CD8-positive, alpha-beta memory T cell (primary cell): ENCODE results near the gene TBC1D22B. TPM values are rescaled to one million over a fixed set of nuclear protein-coding genes. Genes with fewer than 3 reads are reported as not detected.
"Not testable (repeated sequence)": the region's sequence is repeated elsewhere in the genome, so short reads cannot be mapped to it uniquely, and the experiment has no call there.

Experiments
- CTCF ChIA-PET: fragments of 350-600 bp; sonication (Branson Sonifier 250); formaldehyde crosslinking; loops from one replicate; lab custom pipeline; 2021; ENCODE audit warnings: antibody characterized with exemption; lab: Charles Lee
- POLR2A ChIA-PET: fragments of 350-600 bp; sonication (Branson Sonifier 250); formaldehyde crosslinking; loops from one replicate; lab custom pipeline; 2021; ENCODE audit warnings: antibody characterized with exemption; lab: Charles Lee
- DNase-seq, 5 donors: peaks; one replicate each; pipeline versions ENCODE4 v3.0.0 to v3.0.0-alpha.2; 2020 to 2022; ENCODE audit warnings: mixed read lengths in 1 of 5
- H3K27ac ChIP-seq: one replicate; pipeline ENCODE4 v1.7.0; 2013; ENCODE audit warnings: low read depth, mild to moderate bottlenecking, low read length, moderate library complexity
- H3K27me3 ChIP-seq: 2 replicates; pipeline ENCODE4 v1.7.0; 2013; ENCODE audit warnings: low read length, mild to moderate bottlenecking; ENCODE audit not compliant: insufficient read depth, poor library complexity, severe bottlenecking
- H3K36me3 ChIP-seq: 2 replicates; pipeline ENCODE4 v1.7.0; 2013; ENCODE audit warnings: mild to moderate bottlenecking, low read length, moderate library complexity; ENCODE audit not compliant: insufficient read depth
- H3K4me1 ChIP-seq: 2 replicates; pipeline ENCODE4 v1.7.0; 2013; ENCODE audit warnings: mild to moderate bottlenecking, low read length, moderate library complexity; ENCODE audit not compliant: insufficient read depth
- H3K4me3 ChIP-seq: 2 replicates; pipeline ENCODE4 v1.7.0; 2013; ENCODE audit warnings: mild to moderate bottlenecking, low read length
- H3K9me3 ChIP-seq: 2 replicates; pipeline ENCODE4 v1.7.0; 2013; ENCODE audit warnings: mild to moderate bottlenecking, low read length
- H3K27ac Mint-ChIP-seq, 8 donors: one replicate each; pipeline ENCODE4 v1.8.0; 2020 to 2021; ENCODE audit warnings: mixed read lengths in 8 of 8, mild to moderate bottlenecking in 6 of 8, inconsistent platforms in 3 of 8, moderate library complexity in 3 of 8
- H3K27me3 Mint-ChIP-seq, 2 donors: one replicate each; pipeline ENCODE4 v1.8.0; 2020 to 2021; ENCODE audit warnings: mixed read lengths in 2 of 2, mild to moderate bottlenecking in 1 of 2, moderate library complexity in 1 of 2
- H3K36me3 Mint-ChIP-seq, 3 donors: one replicate each; pipeline ENCODE4 v1.8.0; 2020 to 2021; ENCODE audit warnings: mixed read lengths in 3 of 3, inconsistent platforms in 1 of 3, mild to moderate bottlenecking in 1 of 3
- H3K4me1 Mint-ChIP-seq, 3 donors: one replicate each; pipeline ENCODE4 v1.8.0; 2020 to 2021; ENCODE audit warnings: mixed read lengths in 3 of 3, inconsistent platforms in 1 of 3, mild to moderate bottlenecking in 1 of 3
- H3K4me3 Mint-ChIP-seq, 7 donors: one replicate each; pipeline ENCODE4 v1.8.0; 2020 to 2021; ENCODE audit warnings: mixed read lengths in 7 of 7, mild to moderate bottlenecking in 6 of 7, moderate library complexity in 4 of 7, inconsistent platforms in 2 of 7
- H3K9me3 Mint-ChIP-seq, 5 donors: one replicate each; pipeline ENCODE4 v1.8.0; 2020 to 2022; ENCODE audit warnings: mixed read lengths in 5 of 5, mild to moderate bottlenecking in 3 of 5, moderate library complexity in 2 of 5, inconsistent platforms in 1 of 5
- polyA plus RNA-seq: library from polyadenylated mRNA; unstranded; fragments of 300-500 nt; fragmentation: Illumina TruSeq; gene quantifications from one replicate; pipeline ENCODE4 v1.2.3, GENCODE V29; 2021
- total RNA-seq, 2 experiments: library from RNA; stranded (reverse); gene quantifications; one replicate each; pipeline ENCODE4 v1.2.3, GENCODE V29; 2021

TBC1D22B gene
- total and polyA plus RNA-seq, 3 experiments from 2014 or later = 11.2 to 14.4 (median 14.4) TPM

- no peaks in the 10 kb centered on the region for H3K9me3 Mint-ChIP-seq
- Histone ChIP-seq H3K4me1 (peaks cover 23% of the 10 kb centered on the region), H3K36me3 (peaks cover 30% of the 10 kb centered on the region), H3K9me3 (no peaks in the 10 kb centered on the region), H3K4me3 (no peak overlapping the region), H3K27me3 (no peaks in the 10 kb centered on the region), H3K27ac (no peak overlapping the region)
- H3K36me3 Mint-ChIP-seq = peaks cover 12 to 73% (median 25%) of the 10 kb centered on the region in 3 donors
- no peaks in the 10 kb centered on the region for H3K27me3 Mint-ChIP-seq
- ChIA-PET CTCF (interaction anchor here (1.0 kb wide), 1 partner anchor 40 kb away, joined by 3 read pairs; no protein-coding TSS in a partner anchor), POLR2A (no interaction called here)
- peaks cover 15 to 25% (median 21%) of the 10 kb centered on the region in 3 donors for H3K4me1 Mint-ChIP-seq
- H3K4me3 Mint-ChIP-seq = no peak overlapping the region
- no peak for DNase-seq
- H3K27ac Mint-ChIP-seq = no peak overlapping the region
Observed at GRCh38 chr6:37285861-37286311, 28.3 kb downstream of the TBC1D22B start.

GRCh38 chr6:37287519-37288157, 30.1 kb downstream of the TBC1D22B start:
- no peaks in the 10 kb centered on the region for H3K27me3 ChIP-seq
- H3K4me1 ChIP-seq = peaks cover 23% of the 10 kb centered on the region
- no peaks in the 10 kb centered on the region for H3K9me3 ChIP-seq
- POLR2A ChIA-PET = no interaction called here
- peak overlapping the region in 1 of 7 donors; percentile 26 for H3K4me3 Mint-ChIP-seq
- H3K27ac Mint-ChIP-seq = peak overlapping the region in 2 of 8 donors; percentile 9 to 13
- no peak overlapping the region for H3K27ac ChIP-seq
- no peaks in the 10 kb centered on the region for H3K27me3 Mint-ChIP-seq
- peaks cover 20 to 73% (median 33%) of the 10 kb centered on the region in 3 donors for H3K36me3 Mint-ChIP-seq
- DNase-seq = no peak
- H3K4me1 Mint-ChIP-seq = peaks cover 16 to 25% (median 25%) of the 10 kb centered on the region in 3 donors
- peaks cover 31% of the 10 kb centered on the region for H3K36me3 ChIP-seq
- H3K4me3 ChIP-seq = no peak overlapping the region
- H3K9me3 Mint-ChIP-seq = no peaks in the 10 kb centered on the region
- CTCF ChIA-PET = no interaction called here

- Histone ChIP-seq H3K27me3 (no peaks in the 10 kb centered on the region), H3K4me1 (peaks cover 23% of the 10 kb centered on the region), H3K4me3 (no peak overlapping the region), H3K36me3 (peaks cover 26% of the 10 kb centered on the region), H3K27ac (no peak overlapping the region), H3K9me3 (no peaks in the 10 kb centered on the region)
- Mint-ChIP-seq H3K36me3 (peaks cover 19 to 70% (median 31%) of the 10 kb centered on the region in 3 donors), H3K9me3 (no peaks in the 10 kb centered on the region), H3K27me3 (no peaks in the 10 kb centered on the region), H3K27ac (no peak overlapping the region), H3K4me1 (peaks cover 16 to 25% (median 25%) of the 10 kb centered on the region in 3 donors), H3K4me3 (no peak overlapping the region)
- POLR2A ChIA-PET = no interaction called here
- CTCF ChIA-PET = no interaction called here
- DNase-seq = no peak
Observed at GRCh38 chr6:37288247-37288646, 30.7 kb downstream of the TBC1D22B start.

GRCh38 chr6:37289931-37290330, 32.4 kb downstream of the TBC1D22B start:
- H3K4me1 Mint-ChIP-seq = peaks cover 16 to 25% (median 25%) of the 10 kb centered on the region in 3 donors
- H3K27me3 Mint-ChIP-seq = no peaks in the 10 kb centered on the region
- peak overlapping the region; percentile 3 to 90 (median 78) for H3K27ac Mint-ChIP-seq
- Histone ChIP-seq H3K9me3 (no peaks in the 10 kb centered on the region), H3K27me3 (no peaks in the 10 kb centered on the region), H3K27ac (no peak overlapping the region), H3K4me1 (peaks cover 23% of the 10 kb centered on the region), H3K4me3 (no peak overlapping the region), H3K36me3 (peaks cover 10% of the 10 kb centered on the region)
- peak overlapping the region in 4 of 7 donors; percentile 15 to 33 (median 24) for H3K4me3 Mint-ChIP-seq
- CTCF ChIA-PET = interaction anchor here (1.1 kb wide), 1 partner anchor 36 kb away, joined by 3 read pairs; no protein-coding TSS in a partner anchor
- POLR2A ChIA-PET = no interaction called here
- peaks cover 15 to 66% (median 25%) of the 10 kb centered on the region in 3 donors for H3K36me3 Mint-ChIP-seq
- DNase-seq = peak in 3 of 5 donors; percentile 2 to 34 (median 28)
- H3K9me3 Mint-ChIP-seq = no peaks in the 10 kb centered on the region

GRCh38 chr6:37293426-37293825, 35.9 kb downstream of the TBC1D22B start:
- Mint-ChIP-seq H3K4me1 (peaks cover 16 to 20% (median 20%) of the 10 kb centered on the region in 3 donors), H3K9me3 (peaks cover 0 to 4% (median 0%) of the 10 kb centered on the region in 5 donors), H3K27ac (no peak overlapping the region), H3K4me3 (no peak overlapping the region), H3K36me3 (peaks cover 29 to 66% (median 29%) of the 10 kb centered on the region in 3 donors), H3K27me3 (no peaks in the 10 kb centered on the region)
- DNase-seq = no peak
- no peaks in the 10 kb centered on the region for H3K9me3 ChIP-seq
- H3K4me1 ChIP-seq = peaks cover 19% of the 10 kb centered on the region
- POLR2A ChIA-PET = no interaction called here
- no peaks in the 10 kb centered on the region for H3K27me3 ChIP-seq
- CTCF ChIA-PET = no interaction called here
- H3K36me3 ChIP-seq = peaks cover 8% of the 10 kb centered on the region
- no peak overlapping the region for H3K4me3 ChIP-seq
- H3K27ac ChIP-seq = no peak overlapping the region

GRCh38 chr6:37297637-37298036, 40.1 kb downstream of the TBC1D22B start:
- H3K4me3 Mint-ChIP-seq, H3K9me3 Mint-ChIP-seq, H3K4me1 ChIP-seq, H3K9me3 ChIP-seq, H3K27me3 Mint-ChIP-seq, CTCF ChIA-PET, H3K4me1 Mint-ChIP-seq, H3K27me3 ChIP-seq, H3K4me3 ChIP-seq, DNase-seq, H3K27ac ChIP-seq, H3K27ac Mint-ChIP-seq, H3K36me3 ChIP-seq: not testable (repeated sequence)
- POLR2A ChIA-PET = interaction anchor here (0.7 kb wide), 2 partner anchors 130 to 638 kb away, joined by 5 to 7 read pairs; no protein-coding TSS in a partner anchor
- H3K36me3 Mint-ChIP-seq = peaks cover 25 to 74% (median 35%) of the 10 kb centered on the region in 3 donors

GRCh38 chr6:37298958-37299357, 41.4 kb downstream of the TBC1D22B start:
- Mint-ChIP-seq H3K36me3 (peaks cover 21 to 77% (median 36%) of the 10 kb centered on the region in 3 donors), H3K4me1 (no peaks in the 10 kb centered on the region), H3K4me3 (no peak overlapping the region), H3K27ac (no peak overlapping the region), H3K27me3 (no peaks in the 10 kb centered on the region), H3K9me3 (peaks cover 0 to 4% (median 0%) of the 10 kb centered on the region in 5 donors)
- H3K36me3 ChIP-seq = peaks cover 20% of the 10 kb centered on the region
- DNase-seq = no peak
- CTCF ChIA-PET = no interaction called here
- no peak overlapping the region for H3K4me3 ChIP-seq
- no peaks in the 10 kb centered on the region for H3K27me3 ChIP-seq
- POLR2A ChIA-PET = no interaction called here
- H3K27ac ChIP-seq = no peak overlapping the region
- H3K9me3 ChIP-seq = no peaks in the 10 kb centered on the region
- no peaks in the 10 kb centered on the region for H3K4me1 ChIP-seq

- Mint-ChIP-seq H3K27ac (no peak overlapping the region), H3K27me3 (no peaks in the 10 kb centered on the region), H3K36me3 (peaks cover 21 to 81% (median 43%) of the 10 kb centered on the region in 3 donors), H3K4me1 (no peaks in the 10 kb centered on the region), H3K9me3 (peaks cover 0 to 4% (median 0%) of the 10 kb centered on the region in 5 donors), H3K4me3 (no peak overlapping the region)
- no peak overlapping the region for H3K4me3 ChIP-seq
- no peak for DNase-seq
- POLR2A ChIA-PET = no interaction called here
- no peaks in the 10 kb centered on the region for H3K4me1 ChIP-seq
- CTCF ChIA-PET = no interaction called here
- H3K36me3 ChIP-seq = peaks cover 23% of the 10 kb centered on the region
- no peaks in the 10 kb centered on the region for H3K27me3 ChIP-seq
- H3K27ac ChIP-seq = no peak overlapping the region
- no peaks in the 10 kb centered on the region for H3K9me3 ChIP-seq
Observed at GRCh38 chr6:37299990-37300389, 42.4 kb downstream of the TBC1D22B start.
